HG02885 (cell line): ENCODE results near the gene SEMA3C.

Experiments
- ATAC-seq: cut with Tn5 transposase; IDR thresholded peaks from one replicate; pipeline ENCODE4 v1.9.1; 2021; ENCODE audit warnings: mild to moderate bottlenecking; ENCODE audit not compliant: unreplicated experiment, poor library complexity

SEMA3C gene

DNA sequence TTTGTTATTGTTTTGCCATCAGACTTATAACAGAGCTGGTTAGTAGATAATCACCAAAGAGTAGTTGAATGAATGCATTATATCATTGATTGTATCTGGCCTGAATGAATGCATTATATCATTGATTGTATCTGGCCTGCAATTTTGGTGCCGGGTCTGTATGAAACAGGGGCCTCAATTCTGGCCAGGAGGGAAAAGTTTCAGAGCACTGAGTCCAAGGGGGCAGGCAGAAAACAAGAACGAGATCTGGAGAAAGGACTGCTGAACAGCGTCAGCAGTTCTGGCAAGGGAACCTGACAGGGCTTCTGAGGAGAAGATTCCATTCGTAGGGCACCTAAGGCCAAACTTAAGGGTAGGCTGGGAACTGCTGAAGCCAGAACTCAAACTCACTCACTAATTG, 128.0 kb downstream of the SEMA3C start:
- no peak for ATAC-seq

DNA sequence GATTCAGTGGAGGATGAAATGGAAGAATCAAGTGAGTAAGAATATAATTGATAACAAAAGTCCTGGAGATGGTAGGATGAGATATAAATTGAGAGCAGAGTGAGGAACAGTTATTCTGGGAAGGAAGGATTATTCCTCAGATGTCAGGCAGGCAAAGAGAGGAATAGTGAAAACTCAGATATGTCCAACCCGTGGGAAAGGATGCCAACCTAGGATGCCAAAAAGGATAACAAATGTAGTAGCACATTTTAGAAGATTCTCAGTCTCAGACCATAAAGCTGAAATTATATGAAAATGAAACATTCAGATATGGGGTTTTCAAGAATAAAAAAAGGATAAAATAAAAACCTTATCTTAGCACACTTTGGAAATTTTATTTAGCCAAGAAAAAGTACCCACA, 131.1 kb downstream of the SEMA3C start:
- no peak for ATAC-seq

DNA sequence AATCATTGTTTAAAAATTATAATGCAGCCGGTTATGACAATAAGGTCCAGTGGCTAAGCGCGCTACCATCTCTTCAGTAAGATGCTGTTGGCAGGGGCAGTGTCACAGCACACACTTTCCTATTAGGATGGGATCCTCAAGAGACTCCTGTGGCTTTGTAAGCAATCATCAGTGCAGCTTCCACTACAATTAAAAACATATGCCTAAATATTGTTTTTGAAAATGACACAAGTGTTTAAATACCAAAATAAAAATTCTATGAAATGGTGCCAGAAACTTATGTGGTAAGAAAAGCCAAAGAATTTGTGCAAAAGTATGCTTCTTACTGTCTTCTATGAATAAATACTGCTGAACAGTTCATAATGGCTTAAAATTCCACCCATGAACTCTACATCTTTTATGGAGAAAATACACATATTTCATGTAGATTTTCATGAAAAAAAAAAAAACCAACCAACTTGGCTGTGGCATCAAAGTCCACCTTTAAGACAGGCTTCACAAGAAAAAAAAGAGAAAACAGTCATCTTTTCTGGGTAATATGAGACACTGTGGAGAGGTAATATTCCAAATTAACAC, 132.8 kb downstream of the SEMA3C start:
- no peak for ATAC-seq

DNA sequence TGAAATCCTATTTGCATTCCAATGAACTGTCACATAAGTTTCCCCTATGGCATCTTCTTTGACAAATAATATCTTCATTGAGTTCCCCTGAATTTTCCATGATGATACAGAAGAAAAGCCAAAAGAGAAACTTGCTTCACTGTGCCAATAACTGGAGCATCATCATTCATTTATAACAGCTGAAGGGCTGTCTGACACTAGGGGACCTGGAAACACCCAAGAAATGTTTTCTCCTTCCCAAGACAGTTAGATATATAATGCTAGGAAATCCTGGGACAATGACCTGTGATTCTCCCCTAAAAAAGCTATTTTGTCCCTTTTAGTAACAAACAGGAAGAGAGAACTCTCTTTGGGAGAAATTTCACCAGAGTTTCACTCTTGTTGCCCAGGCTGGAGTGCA, 133.6 kb downstream of the SEMA3C start:
- ATAC-seq = no peak

DNA sequence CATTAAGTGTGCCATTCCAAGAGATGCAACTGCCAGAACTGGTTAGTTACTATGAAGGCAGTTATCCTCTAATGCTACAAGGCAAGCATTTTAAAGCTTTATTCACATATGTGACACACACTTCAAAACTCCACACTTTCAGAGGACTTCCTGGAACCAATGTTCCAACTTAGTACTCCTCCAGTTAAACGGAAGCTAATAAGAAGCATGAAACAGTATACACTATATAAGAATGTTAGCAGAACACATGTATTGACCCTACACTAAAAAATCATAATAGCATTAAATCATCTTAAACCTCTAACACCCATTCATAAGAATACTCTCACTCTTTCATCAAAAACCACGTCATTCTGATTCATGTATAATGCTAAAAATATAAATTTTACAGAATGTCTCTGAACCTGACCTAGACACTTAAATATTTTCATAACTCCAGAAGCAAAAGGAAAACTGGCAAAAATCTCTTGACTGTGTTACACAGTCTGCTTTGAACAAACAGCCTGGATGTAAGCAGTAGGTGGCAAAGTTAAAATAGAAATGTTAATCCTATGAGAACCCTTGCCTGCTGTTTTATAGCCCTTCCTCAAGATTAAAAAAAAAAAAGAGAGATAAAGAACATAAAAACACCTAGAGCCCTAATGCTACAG, 135.0 kb downstream of the SEMA3C start:
- no peak for ATAC-seq

DNA sequence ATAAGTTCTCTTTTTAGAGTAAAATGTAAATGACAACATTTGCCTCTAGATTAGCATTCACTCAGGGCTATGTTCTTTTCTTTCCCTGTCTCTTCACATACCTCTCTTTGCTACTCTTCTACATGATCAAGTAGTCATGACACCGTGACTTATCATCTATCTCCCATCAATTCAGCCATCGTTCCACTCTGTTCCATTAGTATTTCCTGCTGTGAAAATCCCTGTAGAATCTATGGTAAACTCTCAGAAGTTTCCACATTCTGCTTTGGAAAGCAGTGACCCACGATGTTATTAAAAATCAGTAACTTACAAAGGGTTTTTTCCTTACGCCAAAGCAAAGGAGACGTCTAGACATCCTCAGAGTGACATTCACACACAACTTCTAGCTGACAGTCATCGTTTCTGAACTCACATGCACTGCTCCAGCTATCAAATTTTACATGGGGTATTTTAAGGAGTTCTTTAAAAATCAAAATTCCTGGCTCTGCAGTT, 135.6 kb downstream of the SEMA3C start:
- no peak for ATAC-seq

DNA sequence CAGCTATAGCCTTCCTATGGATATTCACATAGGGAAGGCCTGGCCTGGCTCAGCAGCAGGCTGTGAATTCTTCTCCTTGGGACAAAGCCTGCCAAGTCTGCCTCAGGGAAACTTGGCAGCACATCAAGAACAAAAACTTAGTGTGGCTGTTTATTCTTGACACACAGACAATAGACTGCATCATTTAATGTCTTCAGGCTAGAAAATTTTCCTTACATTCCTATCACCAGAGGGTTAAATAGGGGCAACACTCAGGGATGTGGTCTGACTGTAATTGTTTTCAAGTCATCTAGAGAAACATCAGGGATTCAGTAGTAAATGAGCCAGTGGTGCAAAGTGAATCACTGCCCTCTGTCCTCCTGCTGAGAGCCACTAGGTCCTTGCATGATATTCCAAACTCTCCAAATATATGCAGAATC, 137.3 kb downstream of the SEMA3C start:
- ATAC-seq = no peak

DNA sequence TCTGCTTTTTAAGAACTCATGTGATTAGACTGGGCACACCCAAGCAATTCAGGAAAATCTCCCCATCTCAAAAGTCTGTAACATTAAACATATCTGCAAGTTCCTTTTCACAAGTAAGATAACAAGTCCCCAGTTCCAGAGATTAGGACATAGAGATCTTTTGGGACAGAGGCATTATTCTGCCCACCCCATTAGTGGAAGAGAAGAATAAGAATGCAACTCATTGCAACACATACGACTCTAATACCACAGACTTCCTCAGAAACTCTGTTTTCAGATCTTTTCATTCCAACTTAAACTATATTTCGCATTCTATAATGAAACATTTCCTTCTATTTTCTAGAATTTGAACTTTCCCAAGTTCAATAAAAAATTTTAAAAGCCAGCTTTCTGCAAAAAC, 137.7 kb downstream of the SEMA3C start:
- no peak for ATAC-seq

DNA sequence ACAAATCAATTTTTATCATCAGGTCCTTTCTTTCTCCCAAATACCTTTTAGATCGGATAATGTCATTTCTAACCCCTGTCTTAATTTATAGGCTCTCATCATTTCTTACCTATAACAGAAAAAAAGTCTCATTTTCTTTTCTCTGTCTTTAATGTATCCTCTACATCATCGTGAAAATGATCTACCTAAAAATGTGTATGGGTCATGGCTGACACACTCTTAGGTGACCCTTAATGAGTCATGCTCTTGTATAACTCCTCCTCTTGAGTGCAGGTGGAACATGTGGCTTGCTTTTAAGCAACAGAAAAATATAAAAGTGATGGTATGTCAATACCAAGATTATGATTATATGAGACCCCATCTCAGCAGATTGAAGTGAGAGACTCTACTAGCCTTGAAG, 139.4 kb downstream of the SEMA3C start:
- ATAC-seq = no peak

DNA sequence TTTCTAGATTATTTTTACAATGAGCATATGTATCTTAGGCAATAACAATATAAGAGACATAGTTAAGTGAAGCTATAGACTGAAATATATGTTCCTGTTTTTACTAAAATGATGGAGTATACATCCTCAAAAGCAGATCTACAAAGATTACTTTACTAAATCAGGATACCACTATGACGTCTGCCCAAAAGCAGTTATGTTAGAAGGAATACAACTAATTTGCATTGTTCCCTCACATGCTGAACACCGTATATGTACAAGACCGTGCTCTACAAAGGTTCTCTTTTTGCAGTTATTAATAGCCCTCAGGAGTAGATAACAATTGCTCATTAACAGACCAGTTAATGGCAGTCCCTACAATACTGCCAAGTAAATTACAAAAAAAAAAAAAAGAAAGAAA, 143.0 kb downstream of the SEMA3C start:
- ATAC-seq = no peak

DNA sequence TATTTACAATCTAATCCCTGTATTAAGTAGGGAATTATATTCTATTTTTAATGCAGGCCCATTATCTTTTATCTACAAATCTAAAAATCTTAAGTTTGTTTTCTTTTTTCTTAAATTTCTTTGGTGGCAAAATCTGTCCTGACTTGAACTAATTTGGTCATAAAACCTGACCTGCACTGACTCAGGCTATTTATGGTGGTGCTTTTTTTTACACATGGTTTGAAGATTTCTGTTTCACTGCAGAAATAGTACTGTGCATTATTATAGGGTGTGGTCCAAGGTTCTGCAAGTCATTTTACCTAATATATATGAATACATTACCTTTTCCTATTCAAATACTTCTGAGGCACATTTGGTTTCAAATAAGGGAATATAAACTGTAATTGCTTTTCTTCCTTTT, 143.4 kb downstream of the SEMA3C start:
- peak; percentile 38 for ATAC-seq

DNA sequence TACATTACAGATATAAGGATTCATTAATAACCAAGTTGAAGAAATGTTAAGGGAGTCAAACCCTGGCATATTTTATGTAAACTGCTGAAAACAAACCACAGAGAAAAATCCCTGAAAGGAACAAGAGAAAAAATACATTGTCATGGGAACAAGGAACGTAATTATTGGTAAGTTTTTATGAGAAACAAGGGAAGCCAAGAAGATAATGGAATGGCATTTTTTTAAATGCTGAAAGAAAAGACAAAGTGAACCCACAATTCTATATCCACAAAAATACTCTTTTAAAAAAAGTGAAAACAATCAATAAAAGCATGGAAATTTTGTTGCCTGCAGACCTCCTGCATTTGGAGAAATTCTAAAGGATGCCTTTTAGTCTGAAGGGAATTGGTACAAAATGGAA, 144.0 kb downstream of the SEMA3C start:
- ATAC-seq = no peak

DNA sequence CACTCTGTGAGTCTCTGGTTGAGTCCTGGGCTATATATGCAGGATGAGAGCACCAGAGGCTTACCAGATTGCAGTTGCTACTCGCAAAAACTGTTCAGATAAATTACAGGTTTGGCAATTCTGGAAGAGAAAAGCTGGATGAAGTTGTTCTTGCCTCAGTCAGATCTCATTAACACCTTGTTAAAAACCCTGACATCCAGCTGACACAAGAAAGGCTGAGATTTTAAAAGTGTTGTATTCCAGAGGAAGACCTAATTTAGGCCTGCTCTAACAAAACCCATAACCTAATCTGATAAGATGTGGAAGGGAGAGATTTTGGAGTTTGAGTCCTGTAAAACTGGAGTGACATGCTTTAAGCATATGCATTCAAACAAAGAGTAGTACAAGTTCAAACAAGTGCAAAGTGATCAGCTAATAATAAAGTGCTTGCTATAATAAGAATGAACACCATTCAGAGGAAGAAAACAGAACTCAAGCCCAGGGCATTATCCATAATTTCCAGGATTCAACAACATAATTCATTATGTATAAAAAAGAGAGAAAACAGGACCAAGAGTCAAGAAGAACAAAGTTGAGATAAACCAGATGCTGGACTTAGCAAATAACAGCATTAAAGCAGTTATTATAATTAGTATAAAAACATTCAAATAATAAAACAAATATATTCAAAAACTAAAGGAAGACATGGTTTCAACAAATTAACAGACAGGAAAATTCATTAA, 144.9 kb downstream of the SEMA3C start:
- ATAC-seq = no peak

DNA sequence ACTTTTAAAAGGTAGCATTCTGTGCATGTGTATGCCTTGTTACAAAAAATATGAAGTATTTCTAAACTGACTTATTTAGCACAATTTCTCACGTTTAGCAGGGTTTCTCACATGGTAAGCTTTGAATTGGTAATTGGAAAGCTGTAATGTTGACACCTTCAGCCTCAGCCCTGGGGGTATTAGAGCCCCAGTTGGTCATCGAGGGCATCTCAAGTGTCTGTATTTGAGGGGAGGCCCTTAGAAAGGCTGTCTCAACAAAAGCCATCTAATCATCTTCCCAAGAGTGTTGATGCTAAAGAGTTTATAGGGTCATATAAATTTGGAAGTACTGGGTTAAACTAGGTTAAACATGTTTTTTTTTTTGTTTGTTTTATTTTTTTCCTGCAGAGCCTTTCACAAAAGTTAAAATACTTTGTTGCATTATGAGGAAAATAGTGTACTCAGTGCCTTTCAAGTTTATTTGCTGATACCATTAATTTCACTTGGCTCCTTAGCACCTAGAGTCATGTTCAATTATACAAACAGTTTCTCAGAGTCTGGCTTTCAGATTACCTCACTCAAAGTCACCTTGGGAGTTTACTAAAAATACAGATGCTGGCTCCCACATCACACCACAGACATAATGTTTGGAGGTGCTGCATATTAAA, 146.4 kb downstream of the SEMA3C start:
- no peak for ATAC-seq

DNA sequence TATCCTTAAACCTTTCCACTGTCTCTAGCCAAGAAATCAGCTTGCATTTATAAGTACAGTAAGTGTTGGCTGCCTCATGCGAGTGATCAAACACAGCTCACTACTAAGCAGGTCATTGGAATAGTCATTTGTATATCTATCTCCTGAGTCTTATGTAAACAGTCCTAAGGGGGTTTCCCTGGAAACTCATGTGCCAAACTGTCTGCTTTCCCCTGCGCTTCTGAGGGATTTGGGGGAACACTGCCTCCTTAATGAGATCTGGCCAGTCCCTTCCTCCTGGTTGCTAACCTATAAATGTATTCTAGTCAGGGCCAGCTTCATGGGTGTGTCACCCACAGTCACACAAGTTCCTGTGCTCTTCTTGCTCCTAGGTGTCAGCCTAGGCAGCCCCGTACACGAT, 147.3 kb downstream of the SEMA3C start:
- ATAC-seq = no peak

DNA sequence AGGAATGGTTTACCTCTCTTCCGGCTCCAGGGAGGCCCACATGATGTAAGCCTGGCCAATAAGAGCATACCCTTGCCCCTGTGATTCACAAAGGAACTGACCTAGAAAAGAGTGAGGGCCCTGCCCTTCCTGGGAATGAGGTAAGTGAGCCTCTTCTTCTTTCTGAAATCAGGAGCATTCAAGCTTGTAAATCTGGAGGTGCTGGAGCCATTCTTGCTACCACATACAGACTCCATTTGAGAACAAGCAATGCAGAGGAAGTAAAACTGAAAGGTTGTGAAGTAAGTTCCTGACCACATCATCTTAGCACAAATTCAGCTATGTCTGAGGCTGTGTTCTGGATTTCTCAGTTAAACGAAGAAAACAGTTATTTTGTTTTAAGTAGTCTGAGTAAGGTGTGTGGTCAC, 148.2 kb downstream of the SEMA3C start:
- ATAC-seq = peak; percentile 91

DNA sequence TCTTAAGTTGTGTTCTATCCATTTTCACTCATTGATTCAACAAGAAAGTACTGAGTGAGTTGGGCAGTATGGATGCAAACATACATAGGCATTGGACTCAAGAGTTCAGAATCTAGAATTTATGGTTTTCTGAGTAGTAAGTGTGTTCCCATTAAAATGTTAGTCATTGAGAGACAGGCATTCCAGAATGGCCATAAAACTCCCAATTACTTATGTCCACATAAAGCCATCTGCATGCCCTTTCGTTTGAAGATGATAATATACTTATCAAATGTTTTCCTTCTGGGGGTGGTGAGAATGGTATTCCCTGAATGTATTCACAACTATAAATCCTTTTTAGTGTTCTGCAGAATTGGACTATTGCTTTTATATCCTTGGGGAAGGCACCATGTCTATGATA, 148.8 kb downstream of the SEMA3C start:
- no peak for ATAC-seq

DNA sequence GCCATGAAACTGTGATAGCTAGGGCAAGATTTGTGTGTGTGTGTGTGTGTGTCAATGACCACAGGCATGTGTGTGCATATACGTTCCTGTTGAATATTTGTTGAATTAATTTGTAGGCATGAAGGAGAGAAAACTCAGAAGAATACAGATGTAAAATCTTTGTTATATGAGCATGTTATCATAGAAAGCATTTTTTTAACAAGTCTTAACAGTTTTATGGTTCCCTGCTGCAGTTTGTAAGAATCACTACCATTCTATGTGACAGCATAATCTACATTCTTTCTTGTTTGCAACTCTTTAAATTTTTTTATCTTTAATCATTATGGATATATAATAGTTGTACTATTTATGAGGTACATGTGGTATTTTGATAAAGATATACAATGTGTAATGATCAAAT, 150.1 kb downstream of the SEMA3C start:
- ATAC-seq = no peak

DNA sequence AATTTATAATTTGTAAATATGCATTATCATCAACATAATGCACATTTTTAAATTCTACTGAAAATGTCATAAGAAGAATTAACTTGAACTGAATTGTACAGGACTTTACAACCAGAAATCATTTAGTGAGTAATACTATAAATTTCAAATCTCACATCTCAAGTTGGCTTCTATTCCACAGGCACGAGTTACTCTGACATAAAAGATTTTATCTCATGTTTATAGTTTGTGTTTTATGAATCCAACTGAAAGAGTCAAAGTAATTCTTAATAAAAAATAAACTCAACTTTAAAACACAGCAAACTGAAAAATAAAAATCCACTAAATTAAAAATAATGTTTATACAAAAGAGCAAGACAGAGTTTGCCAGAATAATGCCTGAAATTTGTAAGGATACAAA, 151.2 kb downstream of the SEMA3C start:
- ATAC-seq = no peak

DNA sequence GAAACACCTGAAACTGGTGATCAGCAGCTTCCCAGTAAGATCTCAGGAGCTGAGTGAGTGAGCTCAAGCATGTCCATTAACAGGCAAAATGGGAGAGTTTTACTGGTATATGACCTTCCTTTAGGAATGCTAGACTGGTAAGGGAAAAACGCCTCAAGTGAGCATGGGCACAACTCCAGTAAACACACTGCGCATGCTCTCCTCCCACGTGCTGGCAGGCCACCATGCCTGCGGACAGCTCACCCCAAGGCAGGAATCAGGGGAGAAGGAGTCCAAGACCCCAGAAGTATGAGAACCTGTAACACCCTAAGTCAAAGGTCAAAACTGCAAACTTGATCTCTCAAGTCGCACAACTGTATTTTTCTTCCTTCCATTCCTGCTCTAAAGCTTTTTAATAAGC, 152.1 kb downstream of the SEMA3C start:
- no peak for ATAC-seq

DNA sequence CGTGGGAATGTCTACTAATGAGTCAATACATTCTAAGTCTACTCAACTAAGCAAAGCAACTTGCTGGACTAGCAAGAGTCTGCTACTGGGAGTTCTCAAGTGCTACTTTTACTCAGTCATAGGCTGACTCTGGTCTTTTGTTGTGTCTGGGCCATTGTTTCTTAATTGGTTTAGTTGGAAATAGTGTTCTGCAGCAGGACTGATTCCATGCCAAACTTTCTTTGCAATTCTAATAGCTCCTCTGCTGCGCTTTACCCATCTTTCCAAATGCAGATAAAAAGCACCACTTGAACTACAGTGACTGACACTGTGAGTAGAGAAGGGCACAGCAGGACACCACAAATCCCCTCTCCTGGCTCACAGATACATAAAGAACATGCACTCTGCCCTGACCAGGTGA, 154.7 kb downstream of the SEMA3C start:
- ATAC-seq = no peak
